GM18520 (cell line): ENCODE measurements around the gene AHNAK.
"Not testable (repeated sequence)": the region's sequence is repeated elsewhere in the genome, so short reads cannot be mapped to it uniquely, and the experiment has no call there.

Experiments used
- ATAC-seq: cut with Tn5 transposase; IDR thresholded peaks from one replicate; pipeline ENCODE4 v1.9.1; 2021; ENCODE audit not compliant: unreplicated experiment

Gene AHNAK

GRCh38 chr11:62393735-62394134 is 152.9 kb downstream of the AHNAK start:
- ATAC-seq: no peak

- ATAC-seq: no peak
Measured at GRCh38 chr11:62393061-62393611, 153.5 kb downstream of the AHNAK start.

DNA sequence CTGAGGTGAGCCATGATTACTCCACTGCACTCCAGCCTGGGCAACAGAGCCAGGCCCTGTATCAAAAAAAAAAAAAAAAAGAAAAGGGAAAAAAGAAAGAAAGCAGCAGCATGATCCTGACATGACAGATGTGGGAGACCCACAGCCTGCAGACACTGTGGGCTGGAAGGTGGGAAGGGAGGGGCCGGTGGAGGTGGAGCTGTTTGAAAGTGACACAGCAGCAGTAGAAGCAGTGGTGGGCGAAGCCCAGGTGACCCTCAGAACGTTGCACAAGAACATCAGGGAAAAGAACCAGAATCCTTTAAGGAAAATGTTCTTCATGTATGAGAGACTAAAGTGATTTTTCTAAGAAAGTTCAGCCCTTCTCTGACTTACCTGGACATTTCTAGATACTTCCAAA is 154.1 kb downstream of the AHNAK start:
- ATAC-seq: no peak

DNA sequence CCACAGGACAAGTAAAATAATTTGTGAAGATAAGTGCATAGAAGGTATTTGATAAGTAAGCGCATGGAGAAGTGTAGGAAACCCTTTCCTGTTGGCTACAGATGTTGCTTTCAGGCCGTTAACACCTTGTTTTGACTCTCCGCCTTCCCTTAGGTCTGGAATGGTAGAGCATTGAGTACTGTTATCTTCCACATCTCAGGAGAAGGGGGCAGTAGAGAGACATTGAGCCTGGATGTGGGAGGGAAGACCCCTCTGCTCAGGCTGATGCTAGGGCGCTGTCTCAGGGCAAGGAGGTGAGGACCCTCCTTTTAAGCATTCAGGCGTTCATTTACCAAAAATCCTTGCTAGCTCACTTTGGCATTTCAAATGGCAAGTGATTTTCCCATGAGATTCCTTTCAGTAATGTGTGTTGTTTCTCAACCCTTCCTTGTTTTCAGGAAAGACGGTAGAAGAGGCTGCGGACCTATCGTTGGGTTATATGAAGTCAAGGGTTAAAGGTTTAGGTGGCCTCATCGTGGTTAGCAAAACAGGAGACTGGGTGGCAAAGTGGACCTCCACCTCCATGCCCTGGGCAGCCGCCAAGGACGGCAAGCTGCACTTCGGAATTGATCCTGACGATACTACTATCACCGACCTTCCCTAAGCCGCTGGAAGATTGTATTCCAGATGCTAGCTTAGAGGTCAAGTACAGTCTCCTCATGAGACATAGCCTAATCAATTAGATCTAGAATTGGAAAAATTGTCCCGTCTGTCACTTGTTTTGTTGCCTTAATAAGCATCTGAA is 154.8 kb downstream of the AHNAK start:
- no peak for ATAC-seq

- no peak for ATAC-seq
Measured at GRCh38 chr11:62390722-62391121, 155.9 kb downstream of the AHNAK start.

- no peak for ATAC-seq
Measured at GRCh38 chr11:62390237-62390636, 156.4 kb downstream of the AHNAK start.

GRCh38 chr11:62388999-62389398 is 157.6 kb downstream of the AHNAK start:
- no peak for ATAC-seq

DNA sequence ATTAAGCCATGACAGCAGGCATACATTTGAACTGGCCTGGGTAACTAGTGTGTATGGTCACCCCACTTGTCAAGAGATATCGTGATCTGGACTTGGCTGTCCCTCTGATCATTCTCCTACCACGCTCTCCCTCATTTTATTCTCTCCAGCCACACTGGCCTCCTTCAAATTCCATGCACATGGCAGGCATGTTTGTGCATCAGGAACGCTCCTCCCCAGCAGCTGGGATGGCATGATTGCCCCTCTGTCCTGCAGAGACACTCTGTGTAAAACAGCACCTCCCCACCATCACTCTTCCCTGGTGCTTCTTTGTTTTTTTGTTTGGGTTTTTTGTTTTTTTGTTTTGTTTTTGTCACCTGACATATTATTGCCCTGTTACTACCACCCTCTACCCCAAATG is 159.2 kb downstream of the AHNAK start:
- ATAC-seq: no peak

- not testable (repeated sequence) for ATAC-seq
Measured at GRCh38 chr11:62386083-62386482, 160.5 kb downstream of the AHNAK start.

DNA sequence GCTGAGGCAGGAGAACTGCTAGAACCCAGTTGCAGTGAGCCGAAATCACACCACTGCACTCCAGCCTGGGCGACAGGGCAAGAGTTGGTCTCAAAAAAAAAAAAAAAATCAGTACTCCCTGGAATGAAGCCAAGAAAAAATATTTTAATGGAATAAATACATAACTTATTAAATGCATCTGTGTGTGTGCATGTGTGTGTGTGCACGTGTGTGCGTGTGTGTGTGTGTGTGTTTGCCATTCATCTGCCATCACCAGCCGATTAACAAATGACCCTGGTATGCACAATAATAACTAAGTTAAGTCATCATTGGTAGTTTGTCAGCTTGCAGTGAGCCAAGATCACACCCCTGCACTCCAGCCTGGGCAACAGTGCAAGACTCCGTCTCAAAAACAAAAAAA is 162.8 kb downstream of the AHNAK start:
- ATAC-seq: no peak
